ENCODE results near the gene FUT8.
A peak's percentile ranks its signal among the peaks of the same experiment; 100 is the strongest.
"Not testable (repeated sequence)": the region's sequence is repeated elsewhere in the genome, so short reads cannot be mapped to it uniquely, and the experiment has no call there.

FUT8 gene

GRCh38 chr14:65703521-65703920, 291.0 kb downstream of the FUT8 start:
- no peak overlapping the region for H3K27ac Mint-ChIP-seq
- peaks cover 2% of the 10 kb centered on the region for H3K4me1 Mint-ChIP-seq
- CTCF ChIA-PET: interaction anchor here (0.9 kb wide), 1 partner anchor 81 kb away, joined by 3 read pairs; no protein-coding TSS in a partner anchor
- H3K9me3 Mint-ChIP-seq: peaks cover 3% of the 10 kb centered on the region
- H3K27me3 Mint-ChIP-seq: no peaks in the 10 kb centered on the region
- no peak for DNase-seq
- H3K4me3 Mint-ChIP-seq: no peak overlapping the region
- H3K36me3 Mint-ChIP-seq: peaks cover 34% of the 10 kb centered on the region

GRCh38 chr14:65703996-65704395, 291.5 kb downstream of the FUT8 start:
- Mint-ChIP-seq H3K9me3 (peaks cover 5% of the 10 kb centered on the region), H3K4me1 (peaks cover 2% of the 10 kb centered on the region), H3K4me3 (no peak overlapping the region), H3K27ac (no peak overlapping the region), H3K27me3 (no peaks in the 10 kb centered on the region), H3K36me3 (peaks cover 36% of the 10 kb centered on the region)
- no peak for DNase-seq
- CTCF ChIA-PET: interaction anchor here (0.9 kb wide), 1 partner anchor 81 kb away, joined by 3 read pairs; no protein-coding TSS in a partner anchor

- Mint-ChIP-seq H3K4me1 (peaks cover 2% of the 10 kb centered on the region), H3K36me3 (peaks cover 35% of the 10 kb centered on the region), H3K27me3 (no peaks in the 10 kb centered on the region), H3K27ac (peak overlapping the region; percentile 9), H3K4me3 (no peak overlapping the region), H3K9me3 (peaks cover 5% of the 10 kb centered on the region)
- no peak for DNase-seq
- CTCF ChIA-PET: interaction anchor here (0.9 kb wide), 1 partner anchor 81 kb away, joined by 3 read pairs; no protein-coding TSS in a partner anchor
These were observed 291.9 kb downstream of the FUT8 start for GRCh38 chr14:65704437-65704836.

GRCh38 chr14:65704850-65705249, 292.3 kb downstream of the FUT8 start:
- DNase-seq: no peak
- H3K27ac Mint-ChIP-seq: peak overlapping the region; percentile 9
- H3K4me1 Mint-ChIP-seq: peaks cover 2% of the 10 kb centered on the region
- no peak overlapping the region for H3K4me3 Mint-ChIP-seq
- CTCF ChIA-PET: no interaction called here
- peaks cover 5% of the 10 kb centered on the region for H3K9me3 Mint-ChIP-seq
- H3K36me3 Mint-ChIP-seq: peaks cover 32% of the 10 kb centered on the region
- no peaks in the 10 kb centered on the region for H3K27me3 Mint-ChIP-seq

GRCh38 chr14:65709576-65709975, 297.0 kb downstream of the FUT8 start:
- no peaks in the 10 kb centered on the region for H3K27me3 Mint-ChIP-seq
- peaks cover 12% of the 10 kb centered on the region for H3K9me3 Mint-ChIP-seq
- CTCF ChIA-PET: no interaction called here
- H3K4me1 Mint-ChIP-seq: peaks cover 9% of the 10 kb centered on the region
- H3K36me3 Mint-ChIP-seq: peaks cover 33% of the 10 kb centered on the region
- no peak for DNase-seq
- H3K4me3 Mint-ChIP-seq: no peak overlapping the region
- no peak overlapping the region for H3K27ac Mint-ChIP-seq

- H3K9me3 Mint-ChIP-seq: peaks cover 42% of the 10 kb centered on the region
- peaks cover 59% of the 10 kb centered on the region for H3K36me3 Mint-ChIP-seq
- H3K4me3 Mint-ChIP-seq: not testable (repeated sequence)
These were observed 304.3 kb downstream of the FUT8 start for GRCh38 chr14:65716813-65717212.

GRCh38 chr14:65717384-65717915, 304.9 kb downstream of the FUT8 start:
- H3K36me3 Mint-ChIP-seq: peaks cover 66% of the 10 kb centered on the region
- H3K9me3 Mint-ChIP-seq: peaks cover 46% of the 10 kb centered on the region
- DNase-seq, H3K27ac Mint-ChIP-seq, H3K27me3 Mint-ChIP-seq, H3K4me3 Mint-ChIP-seq: not testable (repeated sequence)
- peaks cover 13% of the 10 kb centered on the region for H3K4me1 Mint-ChIP-seq
- CTCF ChIA-PET: interaction anchor here (0.9 kb wide), 1 partner anchor 107 kb away, joined by 4 read pairs; no protein-coding TSS in a partner anchor

More at GRCh38 chr14:65716813-65717212, 304.3 kb downstream of the FUT8 start:
- H3K4me1 Mint-ChIP-seq, H3K27ac Mint-ChIP-seq, DNase-seq, CTCF ChIA-PET, H3K27me3 Mint-ChIP-seq: not testable (repeated sequence)

GRCh38 chr14:65718629-65719028, 306.1 kb downstream of the FUT8 start:
- Mint-ChIP-seq H3K27ac (no peak overlapping the region), H3K36me3 (peaks cover 69% of the 10 kb centered on the region), H3K4me1 (peaks cover 24% of the 10 kb centered on the region), H3K4me3 (no peak overlapping the region), H3K9me3 (peaks cover 47% of the 10 kb centered on the region), H3K27me3 (no peaks in the 10 kb centered on the region)
- DNase-seq: no peak
- CTCF ChIA-PET: interaction anchor here (0.6 to 0.9 kb wide), 2 partner anchors 106 to 562 kb away, joined by 3 to 4 read pairs; no protein-coding TSS in a partner anchor

GRCh38 chr14:65720171-65720570, 307.6 kb downstream of the FUT8 start:
- CTCF ChIA-PET: no interaction called here
- H3K4me1 Mint-ChIP-seq: peaks cover 37% of the 10 kb centered on the region
- H3K27ac Mint-ChIP-seq: no peak overlapping the region
- peaks cover 70% of the 10 kb centered on the region for H3K36me3 Mint-ChIP-seq
- no peak for DNase-seq
- H3K27me3 Mint-ChIP-seq: no peaks in the 10 kb centered on the region
- H3K4me3 Mint-ChIP-seq: no peak overlapping the region
- peaks cover 40% of the 10 kb centered on the region for H3K9me3 Mint-ChIP-seq

- Mint-ChIP-seq H3K9me3 (peaks cover 36% of the 10 kb centered on the region), H3K27me3 (no peaks in the 10 kb centered on the region)
- DNase-seq: no peak
These were observed 308.2 kb downstream of the FUT8 start for GRCh38 chr14:65720743-65721142.

GRCh38 chr14:65723348-65723747, 310.8 kb downstream of the FUT8 start:
- peak overlapping the region; percentile 88 for H3K27ac Mint-ChIP-seq
- H3K4me3 Mint-ChIP-seq: peak overlapping the region; percentile 24
- peaks cover 79% of the 10 kb centered on the region for H3K36me3 Mint-ChIP-seq
- H3K4me1 Mint-ChIP-seq: peaks cover 36% of the 10 kb centered on the region
- no peaks in the 10 kb centered on the region for H3K27me3 Mint-ChIP-seq
- CTCF ChIA-PET: interaction anchor here (0.6 to 0.7 kb wide), 2 partner anchors 238 to 437 kb away, joined by 3 read pairs; no protein-coding TSS in a partner anchor
- no peak for DNase-seq
- H3K9me3 Mint-ChIP-seq: peaks cover 38% of the 10 kb centered on the region

More at GRCh38 chr14:65720743-65721142, 308.2 kb downstream of the FUT8 start:
- Mint-ChIP-seq H3K4me1 (peaks cover 36% of the 10 kb centered on the region), H3K27ac (no peak overlapping the region), H3K36me3 (peaks cover 68% of the 10 kb centered on the region), H3K4me3 (no peak overlapping the region)
- CTCF ChIA-PET: no interaction called here

- no peak overlapping the region for H3K27ac Mint-ChIP-seq
- H3K36me3 Mint-ChIP-seq: peaks cover 67% of the 10 kb centered on the region
- no peak overlapping the region for H3K4me3 Mint-ChIP-seq
- H3K4me1 Mint-ChIP-seq: peaks cover 30% of the 10 kb centered on the region
- H3K27me3 Mint-ChIP-seq: no peaks in the 10 kb centered on the region
- peaks cover 14% of the 10 kb centered on the region for H3K9me3 Mint-ChIP-seq
- no peak for DNase-seq
- CTCF ChIA-PET: no interaction called here
These were observed 316.1 kb downstream of the FUT8 start for GRCh38 chr14:65728604-65729003.

- H3K36me3 Mint-ChIP-seq: peaks cover 70% of the 10 kb centered on the region
These were observed 317.0 kb downstream of the FUT8 start for GRCh38 chr14:65729566-65729965.

GRCh38 chr14:65731933-65732506, 319.5 kb downstream of the FUT8 start:
- H3K4me3 Mint-ChIP-seq: no peak overlapping the region
- peak overlapping the region; percentile 16 for H3K27ac Mint-ChIP-seq

More at GRCh38 chr14:65729566-65729965, 317.0 kb downstream of the FUT8 start:
- H3K27ac Mint-ChIP-seq: no peak overlapping the region
- H3K4me3 Mint-ChIP-seq: no peak overlapping the region
- no peaks in the 10 kb centered on the region for H3K27me3 Mint-ChIP-seq
- peaks cover 11% of the 10 kb centered on the region for H3K9me3 Mint-ChIP-seq
- H3K4me1 Mint-ChIP-seq: peaks cover 21% of the 10 kb centered on the region
- CTCF ChIA-PET: no interaction called here
- no peak for DNase-seq

GRCh38 chr14:65738339-65738738, 325.8 kb downstream of the FUT8 start:
- no peaks in the 10 kb centered on the region for H3K27me3 Mint-ChIP-seq
- no peak overlapping the region for H3K4me3 Mint-ChIP-seq
- H3K4me1 Mint-ChIP-seq: no peaks in the 10 kb centered on the region
- CTCF ChIA-PET: no interaction called here
- no peak overlapping the region for H3K27ac Mint-ChIP-seq
- H3K9me3 Mint-ChIP-seq: no peaks in the 10 kb centered on the region
- no peak for DNase-seq
- H3K36me3 Mint-ChIP-seq: peaks cover 59% of the 10 kb centered on the region

More at GRCh38 chr14:65731933-65732506, 319.5 kb downstream of the FUT8 start:
- CTCF ChIA-PET: interaction anchor here (1.2 to 1.8 kb wide), 2 partner anchors 92 to 317 kb away, joined by 5 to 8 read pairs; no protein-coding TSS in a partner anchor
- DNase-seq: no peak
- Mint-ChIP-seq H3K27me3 (no peaks in the 10 kb centered on the region), H3K9me3 (peaks cover 6% of the 10 kb centered on the region), H3K4me1 (peaks cover 17% of the 10 kb centered on the region), H3K36me3 (peaks cover 66% of the 10 kb centered on the region)
